ENCODE measurements around the gene CACNA1C. TPM values are rescaled to one million over a fixed set of nuclear protein-coding genes. Genes with fewer than 3 reads are reported as not detected.

CACNA1C gene
- total and polyA plus RNA-seq, 2 of the 4 experiments (the other 2 are of a cell fraction), result 1.6 to 2.6 TPM

DNA sequence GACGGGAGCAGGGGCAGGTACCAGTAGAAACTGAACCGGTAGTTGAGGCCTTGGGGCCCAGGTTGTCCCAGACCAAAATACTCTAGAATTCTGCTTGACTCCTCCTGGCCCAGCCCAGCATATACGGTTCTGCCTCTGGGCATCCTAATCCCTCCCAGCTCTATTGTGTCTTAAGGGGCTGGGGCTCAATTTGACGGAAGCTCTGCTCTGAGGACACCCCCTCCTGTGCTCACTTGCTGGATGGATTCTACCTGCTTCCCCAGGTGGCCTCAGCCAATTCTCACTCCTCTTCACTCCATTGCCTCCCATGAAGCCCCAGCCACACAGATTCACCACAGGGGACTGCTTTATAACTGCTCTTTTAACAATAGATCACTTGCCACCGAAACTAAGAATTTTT is 522.5 kb downstream of the CACNA1C start:
- BruUV-seq (replicated peaks), result no TSS peak
- in situ Hi-C loops (cut with MboI; ENCODE audit: low sequenced_read_pairs) (no loop called here), intact Hi-C loops (cut with micrococcal nuclease) (no loop called here)

More for the DNA sequence above, 522.5 kb downstream of the CACNA1C start:
- TF ChIP-seq POLR2A (IDR thresholded peaks at IDR 0.05; ENCODE audit: low read depth, low read length) (no peak), MAFK (IDR thresholded peaks at IDR 0.05; ENCODE audit: low read depth, low read length) (no peak)
- no peaks in the 10 kb centered on the region for H4K20me1 ChIP-seq (ENCODE audit: insufficient read depth, low read length)
- no peak overlapping the region for H3K56ac ChIP-seq (ENCODE audit: extremely low read depth, insufficient read depth, low read length)
- H2BK120ac ChIP-seq (ENCODE audit: low read depth, low read length), result no peak overlapping the region
- no peaks in the 10 kb centered on the region for H3K9me3 ChIP-seq (ENCODE audit: control insufficient read depth, insufficient read depth, low read length)
- CTCF ChIA-PET, result no interaction called here
- H4K8ac ChIP-seq (ENCODE audit: low read depth in 2 of 2, low read length in 2 of 2), result no peak overlapping the region
- peaks cover 3% of the 10 kb centered on the region; the same call in 1 of the 2 replicates for H3K36me3 ChIP-seq (ENCODE audit: control insufficient read depth, insufficient read depth, low read length)
- no peak overlapping the region for H3K27ac ChIP-seq (ENCODE audit: insufficient read depth, low read length)
- H2BK15ac ChIP-seq (ENCODE audit: low read depth, low read length), result no peak overlapping the region
- peaks cover 5% of the 10 kb centered on the region for H3K27me3 ChIP-seq (ENCODE audit: control insufficient read depth, insufficient read depth, low read length)
- no peak for ATAC-seq (ENCODE audit: low read depth)
- H3K23ac ChIP-seq (ENCODE audit: low read depth, low read length), result no peak overlapping the region
- no peaks in the 10 kb centered on the region for H3K79me1 ChIP-seq (ENCODE audit: low read depth in 1 of 2, low read length in 2 of 2)
- no peak overlapping the region for H3K4me3 ChIP-seq (ENCODE audit: insufficient read depth, low read depth, low read length)
- dilution Hi-C loops (cut with HindIII; ENCODE audit: low sequenced_read_pairs, unreplicated experiment), result no loop called here
- no peak overlapping the region for H4K91ac ChIP-seq (ENCODE audit: insufficient read depth, low read depth, low read length)
- no peak overlapping the region for H2BK5ac ChIP-seq (ENCODE audit: low read depth, low read length, poor library complexity, severe bottlenecking)
- POLR2A ChIA-PET (ENCODE audit: unreplicated experiment), result no interaction called here
- no peak overlapping the region for H3K18ac ChIP-seq (ENCODE audit: low read depth, low read length)
- H3K4ac ChIP-seq (ENCODE audit: low read depth, low read length), result no peak overlapping the region
- H2BK20ac ChIP-seq (ENCODE audit: low read depth, low read length), result no peak overlapping the region
- no peak overlapping the region for H2AFZ ChIP-seq (replicated peaks; ENCODE audit: low read length, poor library complexity)
- 92% methylated on average over 2 of the region's 5 CpGs; no CpG with 5 or more reads in 1 of the 2 experiments for WGBS, 2 experiments (ENCODE audit: extremely low coverage in 2 of 2, insufficient read length in 1 of 2)
- no peak overlapping the region for H3K4me2 ChIP-seq (ENCODE audit: low read depth, low read length)
- DNase-seq, result no peak
- H3K4me1 ChIP-seq (ENCODE audit: control insufficient read depth, insufficient read depth, low read length), result peaks cover 1% of the 10 kb centered on the region; the same call in 1 of the 2 replicates
- no peak overlapping the region for H3K9ac ChIP-seq (ENCODE audit: low read depth, low read length)
- H3K14ac ChIP-seq (replicated peaks; ENCODE audit: low read depth, low read length), result no peak overlapping the region
- H2AK9ac ChIP-seq (replicated peaks; ENCODE audit: low read depth, low read length, poor library complexity), result no peak overlapping the region
- peaks cover 4% of the 10 kb centered on the region; the same call in 1 of the 2 replicates for H3K9me1 ChIP-seq (ENCODE audit: insufficient read depth, low read length)
- H4K5ac ChIP-seq (ENCODE audit: low read depth, low read length), result no peak overlapping the region
- no peak overlapping the region for H2AK5ac ChIP-seq (ENCODE audit: low read depth, low read length)

All from IMR-90 (cell line).